HL-60 (cell line): ENCODE data around the gene ONECUT1.
"Not testable (repeated sequence)": the region's sequence is repeated elsewhere in the genome, so short reads cannot be mapped to it uniquely, and the experiment has no call there.

ENCODE experiments used
- DNase-seq, 2 experiments: peaks; one replicate each; pipeline ENCODE4 v3.0.0-alpha.2; 2010 to 2020; ENCODE audit warnings: low read depth in 1 of 2, low spot score in 1 of 2
- H3K27ac ChIP-seq: fragments of 250-450 bp; sonication (Bioruptor Pico); replicated peaks from 2 replicates; pipeline ENCODE4 v1.5.1; 2020; ENCODE audit warnings: mild to moderate bottlenecking, moderate library complexity
- H3K27me3 ChIP-seq: fragments of 250-450 bp; sonication (Bioruptor Pico); 2 replicates; pipeline ENCODE4 v1.5.1; 2021; ENCODE audit warnings: mild to moderate bottlenecking, moderate library complexity; ENCODE audit not compliant: insufficient read depth, poor library complexity, severe bottlenecking
- H3K4me3 ChIP-seq: replicated peaks from 2 replicates; pipeline ENCODE4 v1.5.1; 2011; ENCODE audit warnings: mild to moderate bottlenecking, control low read depth, low read length; ENCODE audit not compliant: insufficient read depth
- CTCF ChIP-seq: IDR thresholded peaks from one replicate; pipeline ENCODE4 v1.5.1; 2011; ENCODE audit warnings: low read length, control low read depth, inconsistent platforms; ENCODE audit not compliant: insufficient read depth
- GABPA ChIP-seq: IDR thresholded peaks from 2 replicates; pipeline ENCODE4 v1.6.1; 2012; ENCODE audit warnings: low read depth
- POLR2AphosphoS5 ChIP-seq: IDR thresholded peaks from 2 replicates; pipeline ENCODE4 v1.6.1; 2012; ENCODE audit warnings: low read depth
- REST ChIP-seq: IDR thresholded peaks from 2 replicates; pipeline ENCODE4 v1.6.1; 2012; ENCODE audit warnings: low read depth; ENCODE audit not compliant: insufficient replicate concordance
- SPI1 ChIP-seq: IDR thresholded peaks from 2 replicates; pipeline ENCODE4 v1.6.1; 2012; ENCODE audit warnings: low read depth, mild to moderate bottlenecking, borderline replicate concordance

ONECUT1 gene

GRCh38 chr15:52819253-52819652, 29.1 kb upstream of the ONECUT1 start:
- DNase-seq = no peak
- Histone ChIP-seq H3K27ac (no peak overlapping the region), H3K27me3 (no peaks in the 10 kb centered on the region), H3K4me3 (no peak overlapping the region)
- TF ChIP-seq POLR2AphosphoS5 = no peak
- no peak for TF ChIP-seq SPI1
- TF ChIP-seq CTCF = no peak
- TF ChIP-seq REST = no peak
- TF ChIP-seq GABPA = no peak

- H3K4me3 ChIP-seq = not testable (repeated sequence)
Observed at GRCh38 chr15:52815899-52816298, 25.8 kb upstream of the ONECUT1 start.

GRCh38 chr15:52808996-52809395, 18.9 kb upstream of the ONECUT1 start:
- H3K27me3 ChIP-seq = peaks cover 41% of the 10 kb centered on the region
- no peak overlapping the region for H3K4me3 ChIP-seq
- H3K27ac ChIP-seq = no peak overlapping the region
- DNase-seq = no peak
- TF ChIP-seq REST = no peak
- TF ChIP-seq GABPA = no peak
- TF ChIP-seq CTCF = no peak
- TF ChIP-seq SPI1 = no peak
- TF ChIP-seq POLR2AphosphoS5 = no peak

More at GRCh38 chr15:52815899-52816298, 25.8 kb upstream of the ONECUT1 start:
- not testable (repeated sequence) for H3K27ac ChIP-seq, DNase-seq, H3K27me3 ChIP-seq

- Histone ChIP-seq H3K27ac (no peak overlapping the region), H3K4me3 (no peak overlapping the region), H3K27me3 (peaks cover 47% of the 10 kb centered on the region)
- DNase-seq = no peak
- TF ChIP-seq SPI1 (no peak), REST (no peak), GABPA (no peak), CTCF (no peak), POLR2AphosphoS5 (no peak)
Observed at GRCh38 chr15:52808441-52808840, 18.3 kb upstream of the ONECUT1 start.
